Esophagus muscularis mucosa (tissue), 3 donors: ENCODE measurements around the gene PIK3R3.

Experiments used
- POLR2A ChIP-seq: fragments of 450-650 bp; IDR thresholded peaks from one replicate; pipeline ENCODE4 v1.6.1; 2017; ENCODE audit warnings: antibody characterized with exemption, moderate library complexity, mild to moderate bottlenecking, low read depth
- POLR2AphosphoS5 ChIP-seq, 2 donors: sonication (generic); formaldehyde crosslinking; IDR thresholded peaks; one replicate each; pipeline ENCODE4 v1.6.1; 2017; ENCODE audit warnings: antibody characterized with exemption in 2 of 2
- TF ChIP-seq, protein P1 (sequence below), 3 experiments: fragments of 200-600 bp in 2 of 3; fragments of 450-650 bp in 1 of 3; sonication (generic) in 2 of 3; IDR thresholded peaks; one replicate each; pipeline ENCODE4 v1.5.1; 2017 to 2019; ENCODE audit warnings: antibody characterized with exemption in 3 of 3, mild to moderate bottlenecking in 2 of 3, moderate library complexity in 1 of 3

DNA sequence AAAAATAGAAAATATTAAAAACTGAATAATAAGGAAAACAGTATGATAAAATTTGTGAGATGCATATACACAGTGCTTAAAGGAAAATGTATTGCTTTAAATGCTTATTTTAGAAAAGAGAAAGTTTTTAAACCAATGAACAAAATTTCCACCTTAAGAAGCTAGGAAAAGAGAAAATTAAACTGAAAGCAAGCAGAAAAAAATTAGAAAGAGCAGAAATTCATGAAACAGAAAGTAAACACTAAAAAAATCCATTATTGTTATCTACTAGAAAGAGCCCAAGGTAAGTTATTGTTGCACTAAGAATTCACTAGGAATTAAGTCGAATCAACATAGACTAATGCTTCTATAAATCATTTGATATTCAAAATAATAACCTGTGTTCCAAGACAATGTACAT lies 67.7 kb downstream of the PIK3R3 start:
- TF ChIP-seq, protein P1, sequence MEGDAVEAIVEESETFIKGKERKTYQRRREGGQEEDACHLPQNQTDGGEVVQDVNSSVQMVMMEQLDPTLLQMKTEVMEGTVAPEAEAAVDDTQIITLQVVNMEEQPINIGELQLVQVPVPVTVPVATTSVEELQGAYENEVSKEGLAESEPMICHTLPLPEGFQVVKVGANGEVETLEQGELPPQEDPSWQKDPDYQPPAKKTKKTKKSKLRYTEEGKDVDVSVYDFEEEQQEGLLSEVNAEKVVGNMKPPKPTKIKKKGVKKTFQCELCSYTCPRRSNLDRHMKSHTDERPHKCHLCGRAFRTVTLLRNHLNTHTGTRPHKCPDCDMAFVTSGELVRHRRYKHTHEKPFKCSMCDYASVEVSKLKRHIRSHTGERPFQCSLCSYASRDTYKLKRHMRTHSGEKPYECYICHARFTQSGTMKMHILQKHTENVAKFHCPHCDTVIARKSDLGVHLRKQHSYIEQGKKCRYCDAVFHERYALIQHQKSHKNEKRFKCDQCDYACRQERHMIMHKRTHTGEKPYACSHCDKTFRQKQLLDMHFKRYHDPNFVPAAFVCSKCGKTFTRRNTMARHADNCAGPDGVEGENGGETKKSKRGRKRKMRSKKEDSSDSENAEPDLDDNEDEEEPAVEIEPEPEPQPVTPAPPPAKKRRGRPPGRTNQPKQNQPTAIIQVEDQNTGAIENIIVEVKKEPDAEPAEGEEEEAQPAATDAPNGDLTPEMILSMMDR (IDR thresholded peaks at IDR 0.05) = no peak
- TF ChIP-seq POLR2A = no peak
- TF ChIP-seq POLR2AphosphoS5 (IDR thresholded peaks at IDR 0.05) = no peak
